Activated effector memory CD4-positive, alpha-beta T cell treated with anti-CD3 and anti-CD28 coated beads, Interleukin-2, amount 50 U/mL, for 16 hours (primary cell): ENCODE data around the gene MAN1C1.
A peak's percentile ranks its signal among the peaks of the same experiment; 100 is the strongest.

Source experiments
- DNase-seq: peaks from one replicate; pipeline ENCODE4 v3.0.0-alpha.2; 2020

Gene MAN1C1

DNA sequence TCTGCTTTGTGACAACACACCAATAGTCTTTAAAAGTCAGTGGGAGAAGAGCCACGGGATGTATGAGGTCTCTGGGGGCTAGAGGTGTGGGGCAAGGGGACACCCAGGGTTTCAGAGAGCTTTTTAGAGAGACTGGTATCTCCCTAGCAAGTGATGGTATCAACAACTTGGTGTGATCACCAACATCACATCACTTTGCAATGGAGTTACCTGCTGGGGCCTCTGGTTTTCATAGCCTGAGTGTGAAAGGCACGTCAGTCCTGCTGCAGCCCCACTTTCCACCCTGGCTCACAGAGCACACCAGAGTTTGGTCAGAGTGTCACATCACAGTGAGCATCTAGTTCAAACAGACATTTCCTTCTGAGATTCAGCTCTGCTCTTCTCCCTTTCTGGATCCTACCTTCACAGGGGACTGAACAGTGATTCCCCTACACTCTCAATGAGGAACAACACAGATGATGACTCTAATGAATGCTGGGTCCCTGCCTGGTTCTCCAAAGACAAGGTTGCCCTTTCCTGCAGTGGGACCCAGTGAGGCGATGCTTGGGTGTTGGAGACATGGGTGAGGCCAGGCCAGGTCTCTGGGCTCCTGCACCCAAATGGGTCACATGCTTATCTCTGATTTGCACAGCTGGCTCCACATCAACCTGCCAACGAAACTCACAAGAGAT is 2.0 kb upstream of the MAN1C1 start:
- no peak for DNase-seq

GRCh38 chr1:25615172-25615541 is 1.4 kb upstream of the MAN1C1 start:
- no peak for DNase-seq

DNA sequence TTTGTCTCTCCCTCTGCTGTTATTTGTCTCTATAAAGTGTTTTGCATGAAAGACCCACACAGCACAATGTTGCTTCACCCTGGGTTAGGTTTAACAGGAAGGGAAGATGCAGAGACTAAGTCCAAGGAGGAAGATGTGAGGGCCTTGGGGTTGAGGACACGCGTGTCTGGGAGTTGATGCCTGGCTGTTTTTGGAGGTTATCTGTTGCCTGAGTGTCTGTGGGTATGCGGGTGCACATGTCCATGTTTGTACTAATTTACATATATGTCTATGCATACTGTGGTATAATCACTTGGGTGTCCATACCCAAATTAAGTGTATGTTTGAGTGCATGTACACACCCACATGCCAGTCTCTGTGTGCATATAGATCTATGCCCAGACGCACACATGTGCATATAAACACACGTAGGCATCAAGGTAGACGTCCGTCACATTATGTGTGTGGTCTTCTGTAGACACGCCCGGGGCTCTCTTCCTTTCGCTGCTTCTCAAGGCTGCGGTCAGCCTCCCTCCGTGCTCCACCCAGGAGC is 962 bp upstream of the MAN1C1 start:
- no peak for DNase-seq

DNA sequence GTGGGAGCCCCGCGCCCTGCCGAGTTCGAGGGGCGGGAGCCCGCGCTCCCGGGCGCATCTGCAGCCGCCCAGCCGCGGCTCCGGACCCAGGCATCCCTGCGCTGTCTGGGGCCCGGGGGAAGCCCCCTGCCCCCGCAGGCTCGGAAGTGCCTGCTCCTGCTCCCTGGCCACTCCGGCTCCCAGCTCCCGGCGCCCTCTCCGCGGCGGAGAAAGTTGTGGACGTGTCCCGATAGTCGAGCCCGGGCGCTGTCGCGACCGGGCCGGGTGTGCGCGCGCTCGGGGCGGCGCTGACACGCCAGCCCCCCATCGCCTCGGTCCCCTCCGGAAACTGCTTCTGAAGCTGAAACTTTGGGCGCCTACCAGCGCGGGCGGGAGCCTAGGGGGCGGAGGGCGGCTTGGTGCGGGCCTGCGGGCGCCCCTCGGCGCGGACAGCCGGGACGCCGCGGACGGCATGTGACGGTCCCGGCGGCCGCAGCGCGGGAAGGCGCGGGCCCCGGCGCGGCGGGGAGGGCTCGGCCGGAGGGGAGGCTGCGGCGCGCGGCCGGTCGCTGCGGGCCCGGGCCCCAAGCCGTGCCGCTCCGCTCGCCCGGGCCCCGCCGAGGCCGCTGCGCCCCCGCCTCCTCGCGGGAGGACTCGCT is 515 bp downstream of the MAN1C1 start:
- DNase-seq = peak; percentile 74

DNA sequence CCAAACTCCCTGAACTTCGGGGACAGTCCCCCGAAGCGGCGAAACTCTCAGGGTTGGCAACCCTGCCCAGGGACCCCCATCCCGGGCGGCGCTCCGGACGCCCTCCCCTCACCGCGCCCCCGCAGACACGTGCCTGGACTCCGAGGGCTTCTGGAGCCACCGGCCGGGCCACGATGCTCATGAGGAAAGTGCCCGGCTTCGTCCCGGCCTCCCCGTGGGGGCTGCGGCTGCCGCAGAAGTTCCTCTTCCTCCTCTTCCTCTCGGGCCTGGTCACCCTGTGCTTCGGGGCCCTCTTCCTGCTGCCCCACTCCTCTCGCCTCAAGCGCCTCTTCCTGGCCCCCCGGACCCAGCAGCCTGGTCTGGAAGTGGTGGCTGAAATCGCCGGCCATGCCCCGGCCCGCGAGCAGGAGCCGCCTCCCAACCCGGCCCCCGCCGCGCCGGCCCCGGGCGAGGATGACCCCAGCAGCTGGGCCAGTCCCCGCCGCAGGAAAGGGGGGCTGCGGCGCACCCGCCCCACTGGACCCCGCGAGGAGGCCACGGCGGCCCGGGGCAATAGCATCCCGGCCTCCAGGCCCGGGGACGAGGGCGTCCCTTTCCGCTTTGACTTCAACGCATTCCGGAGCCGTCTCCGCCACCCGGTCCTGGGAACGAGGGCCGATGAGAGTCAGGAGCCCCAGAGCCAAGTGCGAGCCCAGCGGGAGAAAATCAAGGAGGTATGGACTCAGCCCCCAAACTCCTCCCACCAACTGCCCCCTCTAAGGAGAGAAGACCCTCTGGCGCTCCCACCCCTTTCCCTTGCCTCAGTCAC is 1.2 kb downstream of the MAN1C1 start:
- DNase-seq = peak; percentile 69

DNA sequence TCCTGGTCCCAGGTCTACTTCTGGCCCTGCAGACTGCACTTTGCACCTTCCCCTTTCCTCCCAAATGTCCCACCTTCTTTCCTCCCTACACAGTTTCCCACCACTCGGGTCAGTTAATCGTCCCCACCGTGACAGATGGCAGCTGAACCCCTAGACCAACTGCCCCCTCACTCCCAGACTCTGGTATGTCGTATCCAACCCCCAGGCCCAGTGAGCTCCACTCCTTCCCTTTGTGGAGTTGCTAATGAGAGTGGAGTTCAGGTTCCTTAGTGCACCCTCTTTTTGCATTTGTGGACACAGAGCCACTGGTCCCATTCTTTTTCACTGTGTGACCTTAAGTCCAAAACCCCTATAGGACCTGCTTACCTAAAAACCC is 1.8 kb downstream of the MAN1C1 start:
- no peak for DNase-seq

GRCh38 chr1:25619101-25619890 is 2.7 kb downstream of the MAN1C1 start:
- DNase-seq = peak; percentile 83

DNA sequence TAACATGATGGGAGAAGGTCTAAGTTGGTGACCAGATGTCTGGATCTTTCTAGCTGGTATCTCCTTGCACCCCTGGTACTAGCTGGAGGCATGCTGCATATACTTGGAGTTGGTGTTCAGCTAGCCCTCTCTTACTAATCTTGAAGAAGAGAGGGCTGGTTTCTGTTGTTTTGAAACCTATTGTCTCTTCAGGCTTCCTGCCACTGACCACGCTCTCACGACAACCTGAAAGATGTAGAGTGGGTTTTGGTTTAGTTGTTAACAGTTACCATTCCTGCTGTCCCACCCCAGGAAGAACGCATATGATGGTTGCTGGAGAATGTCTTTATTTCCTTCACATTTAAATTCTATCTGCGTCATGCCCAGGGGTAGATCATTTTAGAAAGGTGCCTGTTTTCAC is 3.6 kb downstream of the MAN1C1 start:
- DNase-seq = no peak

DNA sequence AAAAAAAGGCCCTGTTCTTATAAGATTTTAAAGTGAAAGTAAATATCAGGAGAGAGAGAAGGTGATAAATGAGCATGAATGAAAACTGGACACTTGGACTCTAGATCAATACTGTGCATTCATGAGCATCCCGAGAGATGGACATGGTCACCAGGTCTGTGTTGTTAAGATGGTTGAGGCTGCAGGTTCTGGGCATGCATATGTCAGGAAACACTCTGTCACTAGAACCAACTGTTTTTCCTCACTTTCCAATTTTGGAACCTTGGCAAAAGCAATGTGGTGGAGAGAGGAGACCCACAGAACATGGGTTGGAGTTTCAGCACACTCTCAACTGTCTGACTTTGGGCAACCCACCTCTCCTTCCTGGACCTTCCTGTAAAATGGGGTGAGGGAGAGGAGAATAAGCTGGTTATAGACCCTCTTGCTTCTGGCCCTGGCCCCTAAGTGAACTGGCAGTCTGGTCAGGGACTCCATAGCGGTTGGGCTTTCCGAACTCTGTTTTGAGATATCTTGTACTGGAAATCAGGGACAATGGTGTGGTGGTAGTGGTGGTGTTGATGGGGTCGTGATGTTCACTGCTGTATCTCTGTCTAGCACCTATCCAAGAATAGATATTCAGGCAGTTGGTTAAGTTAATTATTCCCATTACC is 4.2 kb downstream of the MAN1C1 start:
- DNase-seq = no peak

- no peak for DNase-seq
Observed at GRCh38 chr1:25621876-25622275, 5.3 kb downstream of the MAN1C1 start.

GRCh38 chr1:25622531-25622930 is 5.9 kb downstream of the MAN1C1 start:
- DNase-seq = no peak

- no peak for DNase-seq
Observed at GRCh38 chr1:25623007-25623406, 6.4 kb downstream of the MAN1C1 start.

GRCh38 chr1:25623731-25624130 is 7.1 kb downstream of the MAN1C1 start:
- DNase-seq = no peak

DNA sequence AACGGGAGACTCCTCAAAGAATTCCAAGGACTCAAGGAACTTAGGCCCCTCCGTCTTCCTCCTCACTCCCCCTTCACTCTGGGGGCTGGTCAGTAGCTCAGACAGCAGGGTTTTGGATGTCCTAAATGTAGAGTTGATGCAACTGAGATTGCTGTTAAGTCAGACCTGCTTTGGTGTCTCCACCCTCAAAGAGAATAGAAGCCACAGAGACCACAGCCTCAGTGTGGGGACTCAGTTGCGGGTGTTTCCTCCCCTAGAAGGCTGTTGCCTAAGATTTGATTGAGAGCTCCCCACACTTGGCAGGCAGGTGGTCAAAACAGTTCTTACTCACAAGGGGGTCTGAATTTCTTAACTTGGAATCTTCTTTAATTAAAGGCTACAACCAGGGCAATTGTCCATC is 7.6 kb downstream of the MAN1C1 start:
- DNase-seq = no peak

DNA sequence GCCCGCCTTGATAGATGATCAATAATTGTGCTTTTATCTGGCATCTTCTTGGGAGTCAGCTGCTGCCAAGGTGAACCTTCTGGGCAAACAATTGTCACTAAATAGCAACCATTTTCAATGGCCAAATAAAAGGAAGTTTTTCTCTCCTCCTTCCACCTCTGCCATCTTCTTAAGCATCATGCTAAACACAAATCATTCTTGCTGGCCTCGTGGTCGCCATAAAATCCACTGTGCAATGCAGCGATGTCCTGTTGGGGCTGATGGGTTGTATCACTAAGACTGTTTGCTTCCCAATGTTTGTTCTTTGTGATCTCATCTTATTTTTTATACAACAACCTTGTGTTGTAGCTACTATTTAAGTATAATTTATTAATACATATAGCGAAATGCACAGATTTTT is 8.0 kb downstream of the MAN1C1 start:
- no peak for DNase-seq

DNA sequence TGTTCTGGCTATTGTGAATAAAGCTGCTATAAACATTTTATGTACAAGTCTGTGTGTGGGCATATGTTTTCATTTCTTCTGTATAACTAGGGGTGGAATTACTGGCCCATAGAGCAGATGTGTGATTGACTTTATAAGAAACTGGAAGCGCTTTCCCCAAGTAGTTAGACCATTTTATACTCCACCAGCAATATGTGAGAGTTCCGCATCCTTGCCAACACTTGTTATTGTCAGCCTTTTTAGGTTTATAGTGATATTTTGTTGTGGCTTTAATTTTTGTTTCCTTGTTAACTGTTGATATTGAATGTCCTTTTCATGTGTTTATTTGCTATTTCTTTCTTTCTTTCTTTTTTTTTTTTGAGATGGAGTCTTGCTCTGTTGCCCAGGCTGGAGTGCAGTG is 9.4 kb downstream of the MAN1C1 start:
- DNase-seq = no peak

GRCh38 chr1:25628741-25629421 is 12.3 kb downstream of the MAN1C1 start:
- DNase-seq = no peak

GRCh38 chr1:25629836-25630235 is 13.2 kb downstream of the MAN1C1 start:
- DNase-seq = no peak

DNA sequence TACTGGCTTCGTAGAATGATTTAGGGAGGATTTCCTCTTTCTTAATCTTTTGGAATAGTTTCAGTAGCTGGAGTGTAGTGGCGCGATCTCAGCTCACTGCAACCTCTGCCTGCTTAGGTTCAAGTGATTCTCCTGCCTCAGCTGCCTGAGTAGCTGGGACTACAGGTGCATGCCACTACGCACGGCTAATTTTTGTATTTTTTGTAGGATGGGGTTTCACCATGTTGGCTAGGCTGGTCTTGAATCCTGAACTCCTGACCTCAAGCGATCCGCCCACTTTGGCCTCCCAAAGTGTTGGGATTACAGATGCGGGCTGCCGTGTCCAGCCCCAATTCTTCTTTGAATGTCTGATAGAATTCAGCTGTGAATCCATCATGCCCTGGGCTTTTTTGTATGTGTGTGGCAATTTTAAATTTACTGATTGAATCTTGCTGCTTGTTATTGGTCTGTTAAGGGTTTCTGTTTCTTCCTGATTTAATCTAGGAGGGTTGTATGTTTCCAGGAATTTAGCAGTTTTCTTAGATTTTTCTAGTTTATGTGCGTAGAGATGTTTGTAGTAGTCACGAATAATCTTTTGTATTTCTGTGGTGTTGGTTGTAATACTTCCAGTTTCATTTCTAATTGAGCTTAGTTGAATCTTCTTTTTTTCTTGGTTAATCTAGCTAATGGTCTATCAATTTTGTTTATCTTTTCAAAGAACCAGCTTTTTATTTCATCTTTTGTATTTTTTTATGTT is 15.3 kb downstream of the MAN1C1 start:
- DNase-seq = no peak

DNA sequence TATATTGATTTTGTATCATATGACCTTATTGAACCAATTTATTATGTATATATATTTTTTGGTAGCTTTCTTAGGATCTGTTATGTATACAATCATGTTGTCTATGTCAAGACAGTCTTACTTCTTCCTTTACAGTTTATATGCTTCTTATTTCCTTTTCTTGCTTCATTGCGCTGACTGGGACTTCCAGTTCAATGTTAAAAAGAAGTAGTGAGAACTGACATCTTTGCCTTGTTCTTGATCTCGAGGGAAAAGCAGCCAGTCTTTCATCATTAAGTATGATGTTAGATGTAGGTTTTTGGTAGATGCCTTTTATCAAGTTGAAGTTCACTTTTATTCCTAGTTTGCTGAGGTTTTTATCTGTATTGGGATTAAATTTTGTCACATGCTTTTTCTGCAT is 17.5 kb downstream of the MAN1C1 start:
- no peak for DNase-seq

- no peak for DNase-seq
Observed at GRCh38 chr1:25634896-25635295, 18.3 kb downstream of the MAN1C1 start.
